Panc1 (cell line): ENCODE results near the gene TBXAS1. TPM values are rescaled to one million over a fixed set of nuclear protein-coding genes. Genes with fewer than 3 reads are reported as not detected.

Source experiments
- ATAC-seq: fragments of 200-7000 bp; cut with Tn5 transposase; 2 replicates; pipeline ENCODE4 v1.9.1; 2020; ENCODE audit warnings: mild to moderate bottlenecking, moderate library complexity
- BruUV-seq: library from RNA; stranded (reverse); fragments of 400-500 nt; replicated peaks from 2 replicates; lab custom pipeline; 2021; lab: Mats Ljungman, UMichigan
- CTCF ChIA-PET: fragments of 300-600 bp; sonication (Branson Sonifier 250); formaldehyde crosslinking; loops from one replicate; lab custom pipeline; 2022; ENCODE audit warnings: antibody characterized with exemption; lab: Charles Lee
- POLR2A ChIA-PET: fragments of 300-600 bp; sonication (Branson Sonifier 250); formaldehyde crosslinking; loops from one replicate; lab custom pipeline; 2022; ENCODE audit warnings: antibody characterized with exemption; lab: Charles Lee
- DNase-seq: peaks from one replicate; pipeline ENCODE4 v3.0.0-alpha.2; 2010; ENCODE audit warnings: low read depth, low spot score
- H3K27ac ChIP-seq: 2 replicates; pipeline ENCODE4 v1.5.1; 2011; ENCODE audit warnings: mild to moderate bottlenecking, low read length, inconsistent platforms
- H3K27me3 ChIP-seq: fragments of 200-500 bp; sonication (Bioruptor generic); 2 replicates; pipeline ENCODE4 v1.6.0; 2014; ENCODE audit warnings: low read length, inconsistent platforms; ENCODE audit not compliant: control insufficient read depth, insufficient read depth
- H3K36me3 ChIP-seq: fragments of 200-500 bp; sonication (Bioruptor generic); 2 replicates; pipeline ENCODE4 v1.5.1; 2014; ENCODE audit warnings: inconsistent platforms, mild to moderate bottlenecking, low read length, moderate library complexity; ENCODE audit not compliant: control insufficient read depth, insufficient read depth
- H3K4me1 ChIP-seq: 2 replicates; pipeline ENCODE4 v1.5.1; 2011; ENCODE audit warnings: inconsistent platforms, mild to moderate bottlenecking, low read length, moderate library complexity; ENCODE audit not compliant: control insufficient read depth, insufficient read depth
- H3K4me3 ChIP-seq, 2 experiments: 2 replicates each; pipeline ENCODE4 v1.5.1; 2011 to 2012; ENCODE audit warnings: low read depth in 2 of 2, low read length in 2 of 2, mild to moderate bottlenecking in 2 of 2, inconsistent platforms in 1 of 2, moderate library complexity in 1 of 2
- H3K9me3 ChIP-seq: fragments of 200-500 bp; sonication (Bioruptor generic); 2 replicates; pipeline ENCODE4 v1.5.1; 2014; ENCODE audit warnings: low read depth, mild to moderate bottlenecking, inconsistent platforms, low read length, moderate library complexity; ENCODE audit not compliant: control insufficient read depth, insufficient read depth
- POLR2AphosphoS5 ChIP-seq: IDR thresholded peaks from 2 replicates; pipeline ENCODE4 v1.6.1; 2012; ENCODE audit warnings: mild to moderate bottlenecking, low read depth, low read length, moderate library complexity
- SIN3A ChIP-seq: IDR thresholded peaks from 2 replicates; pipeline ENCODE4 v1.6.1; 2012; ENCODE audit warnings: low read depth, mild to moderate bottlenecking, low read length, moderate library complexity, borderline replicate concordance; ENCODE audit not compliant: insufficient read depth
- TCF7L2 ChIP-seq: IDR thresholded peaks from 2 replicates; pipeline ENCODE4 v1.6.1; 2011; ENCODE audit warnings: mild to moderate bottlenecking, low read depth, low read length, inconsistent platforms
- in situ Hi-C: cut with HindIII; loops from 2 replicates; pipeline ENCODE4 v1.10.0; 2016; ENCODE audit warnings: low sequenced_read_pairs, low pct_unique_long_range_greater_than_20kb
- intact Hi-C: fragments of 100-400 bp; cut with micrococcal nuclease; formaldehyde crosslinking; loops from one replicate; pipeline ENCODE4 v1.10.0; 2022; ENCODE audit not compliant: unreplicated experiment
- total RNA-seq: library from RNA; stranded (reverse); gene quantifications from one replicate; pipeline ENCODE4 v1.2.1, GENCODE V29; 2021; ENCODE audit not compliant: unreplicated experiment
- TF ChIP-seq, protein P1 (sequence below): fragments of 450-650 bp; IDR thresholded peaks from 2 replicates; pipeline ENCODE4 v1.5.1; 2017; ENCODE audit warnings: mild to moderate bottlenecking
- TF ChIP-seq, protein P2 (sequence below), 2 experiments: IDR thresholded peaks; 2 replicates each; pipeline ENCODE4 v1.6.1; 2011 to 2012; ENCODE audit warnings: low read depth in 2 of 2, control low read depth in 1 of 2, low read length in 1 of 2, mild to moderate bottlenecking in 1 of 2, moderate library complexity in 1 of 2; ENCODE audit not compliant: insufficient read depth in 1 of 2

Gene TBXAS1
- total RNA-seq, 1 experiment from 2014 or later, result 4.4 TPM

DNA sequence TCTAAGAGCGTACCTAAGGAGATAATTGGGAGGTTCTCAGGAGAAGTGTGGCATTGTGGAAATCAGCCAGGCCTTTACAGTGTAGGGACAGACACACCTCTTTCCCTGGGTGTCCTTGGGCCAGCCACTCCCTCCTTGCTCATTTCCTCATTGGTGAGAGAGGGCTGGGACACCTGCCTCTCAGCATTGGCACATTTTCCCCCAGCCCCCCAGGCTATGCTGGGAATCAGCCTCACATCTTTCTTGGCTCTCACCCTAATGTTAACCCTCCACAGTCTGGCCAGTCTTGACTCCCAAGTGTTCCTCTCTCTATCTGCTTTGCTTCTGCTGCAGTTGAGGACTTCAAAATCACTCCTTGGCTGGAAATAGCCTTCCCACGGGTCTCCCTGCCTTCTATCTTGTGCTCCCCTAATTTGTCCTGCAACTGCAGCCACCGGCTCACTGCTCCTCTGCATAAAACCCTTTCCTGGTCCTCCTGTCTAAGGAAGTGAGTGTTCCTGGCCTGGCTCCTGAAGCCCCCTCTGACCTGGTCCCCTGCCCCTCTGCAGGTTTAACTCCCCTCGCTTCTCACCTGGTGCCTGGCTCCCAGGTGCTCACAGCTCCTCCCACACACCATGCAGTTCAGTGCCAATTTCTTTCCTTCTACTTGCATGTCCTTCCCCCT lies 15.8 kb downstream of the TBXAS1 start:
- Histone ChIP-seq H3K27me3 (no peaks in the 10 kb centered on the region), H3K27ac (no peak overlapping the region), H3K9me3 (no peaks in the 10 kb centered on the region), H3K4me1 (no peaks in the 10 kb centered on the region), H3K4me3 (no peak overlapping the region), H3K36me3 (no peaks in the 10 kb centered on the region)
- intact Hi-C loops, result no loop called here
- ATAC-seq, result no peak
- no peak for DNase-seq
- no TSS peak for BruUV-seq
- POLR2A ChIA-PET, result no interaction called here
- in situ Hi-C loops, result no loop called here
- CTCF ChIA-PET, result no interaction called here
- no peak for TF ChIP-seq TCF7L2

DNA sequence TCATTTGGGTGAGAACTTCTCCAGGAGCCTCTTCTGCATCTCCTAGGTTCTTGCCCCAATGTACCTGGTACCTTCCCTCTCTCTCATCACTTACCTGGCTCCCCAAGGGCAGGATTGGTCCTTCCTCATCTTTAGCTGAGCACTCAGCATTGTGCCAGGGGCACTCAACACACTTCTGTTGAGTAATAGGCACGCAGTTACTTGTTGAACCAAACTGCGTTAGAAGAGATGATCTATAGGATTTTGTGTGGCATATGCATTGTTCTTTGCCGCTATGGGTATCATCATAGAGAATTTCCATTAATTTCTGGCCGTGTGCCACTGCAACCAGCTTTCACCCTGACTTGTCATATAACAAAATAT lies 16.4 kb downstream of the TBXAS1 start:
- no peaks in the 10 kb centered on the region for H3K27me3 ChIP-seq
- no peaks in the 10 kb centered on the region for H3K4me1 ChIP-seq
- DNase-seq, result no peak
- intact Hi-C loops (no loop called here), in situ Hi-C loops (no loop called here)
- no peaks in the 10 kb centered on the region for H3K36me3 ChIP-seq
- no peak overlapping the region for H3K27ac ChIP-seq
- no TSS peak for BruUV-seq
- ATAC-seq, result no peak
- no peak overlapping the region for H3K4me3 ChIP-seq
- CTCF ChIA-PET, result no interaction called here
- no peak for TF ChIP-seq TCF7L2
- TF ChIP-seq SIN3A, result no peak
- TF ChIP-seq, protein P1, sequence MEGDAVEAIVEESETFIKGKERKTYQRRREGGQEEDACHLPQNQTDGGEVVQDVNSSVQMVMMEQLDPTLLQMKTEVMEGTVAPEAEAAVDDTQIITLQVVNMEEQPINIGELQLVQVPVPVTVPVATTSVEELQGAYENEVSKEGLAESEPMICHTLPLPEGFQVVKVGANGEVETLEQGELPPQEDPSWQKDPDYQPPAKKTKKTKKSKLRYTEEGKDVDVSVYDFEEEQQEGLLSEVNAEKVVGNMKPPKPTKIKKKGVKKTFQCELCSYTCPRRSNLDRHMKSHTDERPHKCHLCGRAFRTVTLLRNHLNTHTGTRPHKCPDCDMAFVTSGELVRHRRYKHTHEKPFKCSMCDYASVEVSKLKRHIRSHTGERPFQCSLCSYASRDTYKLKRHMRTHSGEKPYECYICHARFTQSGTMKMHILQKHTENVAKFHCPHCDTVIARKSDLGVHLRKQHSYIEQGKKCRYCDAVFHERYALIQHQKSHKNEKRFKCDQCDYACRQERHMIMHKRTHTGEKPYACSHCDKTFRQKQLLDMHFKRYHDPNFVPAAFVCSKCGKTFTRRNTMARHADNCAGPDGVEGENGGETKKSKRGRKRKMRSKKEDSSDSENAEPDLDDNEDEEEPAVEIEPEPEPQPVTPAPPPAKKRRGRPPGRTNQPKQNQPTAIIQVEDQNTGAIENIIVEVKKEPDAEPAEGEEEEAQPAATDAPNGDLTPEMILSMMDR, result no peak
- no peak for TF ChIP-seq POLR2AphosphoS5
- TF ChIP-seq, protein P2, sequence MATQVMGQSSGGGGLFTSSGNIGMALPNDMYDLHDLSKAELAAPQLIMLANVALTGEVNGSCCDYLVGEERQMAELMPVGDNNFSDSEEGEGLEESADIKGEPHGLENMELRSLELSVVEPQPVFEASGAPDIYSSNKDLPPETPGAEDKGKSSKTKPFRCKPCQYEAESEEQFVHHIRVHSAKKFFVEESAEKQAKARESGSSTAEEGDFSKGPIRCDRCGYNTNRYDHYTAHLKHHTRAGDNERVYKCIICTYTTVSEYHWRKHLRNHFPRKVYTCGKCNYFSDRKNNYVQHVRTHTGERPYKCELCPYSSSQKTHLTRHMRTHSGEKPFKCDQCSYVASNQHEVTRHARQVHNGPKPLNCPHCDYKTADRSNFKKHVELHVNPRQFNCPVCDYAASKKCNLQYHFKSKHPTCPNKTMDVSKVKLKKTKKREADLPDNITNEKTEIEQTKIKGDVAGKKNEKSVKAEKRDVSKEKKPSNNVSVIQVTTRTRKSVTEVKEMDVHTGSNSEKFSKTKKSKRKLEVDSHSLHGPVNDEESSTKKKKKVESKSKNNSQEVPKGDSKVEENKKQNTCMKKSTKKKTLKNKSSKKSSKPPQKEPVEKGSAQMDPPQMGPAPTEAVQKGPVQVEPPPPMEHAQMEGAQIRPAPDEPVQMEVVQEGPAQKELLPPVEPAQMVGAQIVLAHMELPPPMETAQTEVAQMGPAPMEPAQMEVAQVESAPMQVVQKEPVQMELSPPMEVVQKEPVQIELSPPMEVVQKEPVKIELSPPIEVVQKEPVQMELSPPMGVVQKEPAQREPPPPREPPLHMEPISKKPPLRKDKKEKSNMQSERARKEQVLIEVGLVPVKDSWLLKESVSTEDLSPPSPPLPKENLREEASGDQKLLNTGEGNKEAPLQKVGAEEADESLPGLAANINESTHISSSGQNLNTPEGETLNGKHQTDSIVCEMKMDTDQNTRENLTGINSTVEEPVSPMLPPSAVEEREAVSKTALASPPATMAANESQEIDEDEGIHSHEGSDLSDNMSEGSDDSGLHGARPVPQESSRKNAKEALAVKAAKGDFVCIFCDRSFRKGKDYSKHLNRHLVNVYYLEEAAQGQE (IDR thresholded peaks at IDR 0.05; ENCODE audit: insufficient read depth in 1 of 2, low read depth in 2 of 2, low read length in 1 of 2), result no peak
- no peaks in the 10 kb centered on the region for H3K9me3 ChIP-seq
- POLR2A ChIA-PET, result no interaction called here

DNA sequence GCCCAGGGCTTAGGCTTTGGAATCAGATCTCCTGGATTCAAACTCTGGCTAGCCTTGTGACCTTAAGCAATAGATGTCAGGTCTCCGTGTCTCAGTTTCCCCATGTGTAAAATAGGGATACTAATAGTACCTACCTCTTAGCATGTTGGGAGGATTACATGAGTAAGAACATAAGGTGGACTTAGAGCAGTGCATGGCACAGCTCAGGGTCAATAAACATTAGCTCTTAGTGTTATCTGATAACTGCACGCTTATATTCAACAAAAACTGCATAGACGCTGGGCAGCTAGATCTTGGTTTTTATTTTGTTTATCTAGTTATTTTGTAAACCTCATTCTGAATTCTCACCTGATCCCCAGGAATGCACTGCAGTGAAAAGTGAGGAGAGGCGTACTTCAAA lies 17.2 kb downstream of the TBXAS1 start:
- H3K36me3 ChIP-seq, result no peaks in the 10 kb centered on the region
- no peaks in the 10 kb centered on the region for H3K27me3 ChIP-seq
- BruUV-seq, result no TSS peak
- TF ChIP-seq, protein P2 (IDR thresholded peaks at IDR 0.05; ENCODE audit: insufficient read depth in 1 of 2, low read depth in 2 of 2, low read length in 1 of 2), result no peak
- TF ChIP-seq TCF7L2 (no peak), POLR2AphosphoS5 (no peak), SIN3A (no peak)
- TF ChIP-seq, protein P1, result no peak
- H3K9me3 ChIP-seq, result no peaks in the 10 kb centered on the region
- in situ Hi-C loops, result no loop called here
- POLR2A ChIA-PET, result no interaction called here
- H3K4me1 ChIP-seq, result no peaks in the 10 kb centered on the region
- CTCF ChIA-PET, result no interaction called here
- no peak for ATAC-seq
- no peak for DNase-seq
- no peak overlapping the region for H3K27ac ChIP-seq
- intact Hi-C loops, result no loop called here
- no peak overlapping the region for H3K4me3 ChIP-seq
